Naive thymus-derived CD8-positive, alpha-beta T cell (primary cell): ENCODE measurements around the gene WFDC6. TPM values are rescaled to one million over a fixed set of nuclear protein-coding genes. Genes with fewer than 3 reads are reported as not detected.
"Not testable (repeated sequence)": the region's sequence is repeated elsewhere in the genome, so short reads cannot be mapped to it uniquely, and the experiment has no call there.

Source experiments
- ATAC-seq, 2 donors: fragments of 150-1000 bp; cut with Tn5 transposase in 1 of 2; sonication (Bioruptor Pico), chemical (Tn5 transposase) in 1 of 2; 1 replicate in 1 of 2; 2 replicates in 1 of 2; pipeline ENCODE4 v1.10.0; 2021; ENCODE audit warnings: mild to moderate bottlenecking in 2 of 2, moderate library complexity in 2 of 2
- POLR2A ChIA-PET: fragments of 350-600 bp; sonication (Branson Sonifier 250); formaldehyde crosslinking; loops from one replicate; lab custom pipeline; 2021; ENCODE audit warnings: antibody characterized with exemption; lab: Charles Lee
- DNase-seq, 10 donors: peaks; one replicate each; pipeline versions ENCODE4 v3.0.0 to v3.0.0-alpha.2; 2020 to 2022
- H3K27ac Mint-ChIP-seq, 10 donors: one replicate each; pipeline ENCODE4 v1.8.0; 2020 to 2022; ENCODE audit warnings: mild to moderate bottlenecking in 10 of 10, mixed read lengths in 10 of 10, moderate library complexity in 4 of 10, inconsistent platforms in 1 of 10
- H3K27me3 Mint-ChIP-seq, 5 donors: one replicate each; pipeline ENCODE4 v1.8.0; 2021 to 2022; ENCODE audit warnings: mixed read lengths in 5 of 5
- H3K36me3 Mint-ChIP-seq, 3 donors: one replicate each; pipeline ENCODE4 v1.8.0; 2020 to 2022; ENCODE audit warnings: mixed read lengths in 3 of 3, mild to moderate bottlenecking in 2 of 3, inconsistent platforms in 1 of 3
- H3K4me1 Mint-ChIP-seq, 4 donors: one replicate each; pipeline ENCODE4 v1.8.0; 2021 to 2022; ENCODE audit warnings: mixed read lengths in 4 of 4
- H3K4me3 Mint-ChIP-seq, 10 donors: one replicate each; pipeline ENCODE4 v1.8.0; 2020 to 2022; ENCODE audit warnings: mild to moderate bottlenecking in 10 of 10, mixed read lengths in 10 of 10, moderate library complexity in 6 of 10, inconsistent platforms in 1 of 10
- H3K9me3 Mint-ChIP-seq, 9 donors: one replicate each; pipeline ENCODE4 v1.8.0; 2020 to 2022; ENCODE audit warnings: mixed read lengths in 9 of 9, mild to moderate bottlenecking in 3 of 9, inconsistent platforms in 1 of 9, moderate library complexity in 1 of 9
- polyA plus RNA-seq, 3 donors: library from polyadenylated mRNA; unstranded; fragments of 300-500 nt; fragmentation: Illumina TruSeq; gene quantifications; one replicate each; pipeline ENCODE4 v1.2.3, GENCODE V29; 2021
- total RNA-seq, 8 experiments: library from RNA in 2 of 8; stranded (reverse) in 2 of 8; gene quantifications; one replicate each; pipeline ENCODE4 v1.2.3 and lab custom pipeline; 2021 to 2026

The WFDC6 gene
- total RNA-seq (not detected), polyA plus RNA-seq (not detected), total RNA-seq (lab: John Stamatoyannopoulos, UW) (0 reads per million in 6 experiments)

DNA sequence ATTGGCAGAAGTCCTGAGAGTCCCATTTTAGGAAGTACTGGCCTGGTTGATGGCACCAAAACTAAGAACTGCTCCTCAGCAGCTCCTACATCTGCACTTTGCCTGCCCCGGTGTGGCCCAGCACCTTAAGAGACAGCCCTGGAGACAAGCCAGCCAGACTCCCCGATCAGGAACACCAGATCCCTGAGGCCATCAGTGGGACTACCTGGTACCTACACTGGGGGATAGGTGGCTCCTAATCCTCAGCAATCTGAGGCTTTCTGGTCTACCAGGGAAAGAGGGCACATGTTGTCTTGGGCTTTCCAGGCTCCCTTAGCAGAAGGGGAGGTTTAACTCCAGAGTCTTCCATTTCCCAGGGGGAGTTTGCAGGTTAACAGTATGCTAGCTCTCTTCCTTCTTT, at the start of gene WFDC6:
WFDC6 (minus strand) TSS at position 101 of the 400 bp plus-strand sequence; CDS start at position 26, 75 bp downstream.
- ATAC-seq, result no peak
- no peaks in the 10 kb centered on the region for H3K36me3 Mint-ChIP-seq

GRCh38 chr20:45588800-45589199, 49.5 kb upstream of the WFDC6 start:
- H3K27ac Mint-ChIP-seq, result peak overlapping the region in 1 of 10 donors; percentile 41
- H3K4me1 Mint-ChIP-seq, result no peaks in the 10 kb centered on the region
- no peak overlapping the region for H3K4me3 Mint-ChIP-seq
- H3K27me3 Mint-ChIP-seq, result peaks cover 12 to 33% (median 17%) of the 10 kb centered on the region in 5 donors
- H3K36me3 Mint-ChIP-seq, result no peaks in the 10 kb centered on the region
- POLR2A ChIA-PET, result no interaction called here
- ATAC-seq (no peak), DNase-seq (no peak)
- peaks cover 0 to 2% (median 0%) of the 10 kb centered on the region in 9 donors for H3K9me3 Mint-ChIP-seq

More for the DNA sequence above, at the start of gene WFDC6:
- no peak for DNase-seq
- no peaks in the 10 kb centered on the region for H3K4me1 Mint-ChIP-seq
- H3K27me3 Mint-ChIP-seq, result peaks cover 22 to 37% (median 29%) of the 10 kb centered on the region in 5 donors
- peak within 1 kb of the TSS in 1 of 10 donors; percentile 58 for H3K27ac Mint-ChIP-seq
- no peaks in the 10 kb centered on the region for H3K9me3 Mint-ChIP-seq
- POLR2A ChIA-PET, result no interaction called here
- H3K4me3 Mint-ChIP-seq, result no peak within 1 kb of the TSS

GRCh38 chr20:45585986-45586385, 46.7 kb upstream of the WFDC6 start:
- POLR2A ChIA-PET, H3K36me3 Mint-ChIP-seq, DNase-seq, H3K4me1 Mint-ChIP-seq, H3K4me3 Mint-ChIP-seq, ATAC-seq, H3K27ac Mint-ChIP-seq, H3K9me3 Mint-ChIP-seq: not testable (repeated sequence)
- peaks cover 7 to 17% (median 11%) of the 10 kb centered on the region in 5 donors for H3K27me3 Mint-ChIP-seq

DNA sequence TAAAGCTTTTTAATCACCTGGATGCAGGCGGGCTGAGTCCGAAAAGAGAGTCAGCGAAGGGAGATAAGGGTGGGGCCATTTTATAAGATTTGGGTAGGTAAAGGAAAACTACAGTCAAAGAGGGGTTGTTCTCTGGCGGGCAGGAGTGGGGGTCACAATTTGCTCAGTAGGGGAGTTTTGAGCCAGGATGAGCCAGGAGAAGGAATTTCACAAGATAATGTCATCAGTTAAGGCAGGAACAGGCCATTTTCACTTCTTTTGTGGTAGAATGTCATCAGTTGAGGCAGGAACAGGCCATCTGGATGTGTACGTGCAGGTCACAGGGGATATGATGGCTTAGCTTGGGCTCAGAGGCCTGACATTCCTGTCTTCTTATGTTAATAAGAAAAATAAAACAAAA, 45.0 kb upstream of the WFDC6 start:
- H3K4me1 Mint-ChIP-seq, H3K4me3 Mint-ChIP-seq, ATAC-seq, H3K36me3 Mint-ChIP-seq, H3K27ac Mint-ChIP-seq, DNase-seq, POLR2A ChIA-PET, H3K9me3 Mint-ChIP-seq: not testable (repeated sequence)
- peaks cover 11 to 27% (median 14%) of the 10 kb centered on the region in 5 donors for H3K27me3 Mint-ChIP-seq

GRCh38 chr20:45583502-45583901, 44.2 kb upstream of the WFDC6 start:
- no peak overlapping the region for H3K4me3 Mint-ChIP-seq
- DNase-seq, result no peak
- POLR2A ChIA-PET, result no interaction called here
- H3K27me3 Mint-ChIP-seq, result peaks cover 12 to 29% (median 16%) of the 10 kb centered on the region in 5 donors
- no peaks in the 10 kb centered on the region for H3K9me3 Mint-ChIP-seq
- no peak for ATAC-seq
- H3K4me1 Mint-ChIP-seq, result no peaks in the 10 kb centered on the region
- no peak overlapping the region for H3K27ac Mint-ChIP-seq
- no peaks in the 10 kb centered on the region for H3K36me3 Mint-ChIP-seq

- Mint-ChIP-seq H3K27me3 (peaks cover 11 to 29% (median 16%) of the 10 kb centered on the region in 5 donors), H3K4me1 (no peaks in the 10 kb centered on the region)
Observed at GRCh38 chr20:45581702-45582101, 42.4 kb upstream of the WFDC6 start.

GRCh38 chr20:45579184-45579583, 39.9 kb upstream of the WFDC6 start, which contains the start of gene WFDC8:
TSS of gene WFDC8 (minus strand) at chr20:45579284. CDS start at chr20:45579247, 37 bp downstream.
- Mint-ChIP-seq H3K9me3 (no peaks in the 10 kb centered on the region), H3K36me3 (no peaks in the 10 kb centered on the region), H3K4me3 (no peak within 1 kb of the TSS), H3K27ac (no peak within 1 kb of the TSS), H3K27me3 (peaks cover 13 to 30% (median 17%) of the 10 kb centered on the region in 5 donors), H3K4me1 (no peaks in the 10 kb centered on the region)
- DNase-seq (no peak), ATAC-seq (no peak)
- POLR2A ChIA-PET, result no interaction called here

More at GRCh38 chr20:45581702-45582101, 42.4 kb upstream of the WFDC6 start:
- Mint-ChIP-seq H3K36me3 (no peaks in the 10 kb centered on the region), H3K4me3 (no peak overlapping the region), H3K9me3 (no peaks in the 10 kb centered on the region), H3K27ac (no peak overlapping the region)
- DNase-seq (no peak), ATAC-seq (no peak)
- POLR2A ChIA-PET, result no interaction called here

- no peak overlapping the region for H3K4me3 Mint-ChIP-seq
- no peaks in the 10 kb centered on the region for H3K9me3 Mint-ChIP-seq
Observed at GRCh38 chr20:45578231-45578630, 38.9 kb upstream of the WFDC6 start.

GRCh38 chr20:45576995-45577394, 37.7 kb upstream of the WFDC6 start:
- DNase-seq (no peak), ATAC-seq (no peak)
- Mint-ChIP-seq H3K4me1 (no peaks in the 10 kb centered on the region), H3K4me3 (no peak overlapping the region), H3K36me3 (no peaks in the 10 kb centered on the region), H3K27me3 (peaks cover 10 to 34% (median 17%) of the 10 kb centered on the region in 5 donors), H3K27ac (no peak overlapping the region), H3K9me3 (no peaks in the 10 kb centered on the region)
- POLR2A ChIA-PET, result no interaction called here

More at GRCh38 chr20:45578231-45578630, 38.9 kb upstream of the WFDC6 start:
- ATAC-seq (no peak), DNase-seq (no peak)
- H3K27ac Mint-ChIP-seq, result no peak overlapping the region
- H3K36me3 Mint-ChIP-seq, result no peaks in the 10 kb centered on the region
- peaks cover 13 to 33% (median 19%) of the 10 kb centered on the region in 5 donors for H3K27me3 Mint-ChIP-seq
- POLR2A ChIA-PET, result no interaction called here
- H3K4me1 Mint-ChIP-seq, result no peaks in the 10 kb centered on the region

- DNase-seq, result no peak
- Mint-ChIP-seq H3K27me3 (peaks cover 10 to 41% (median 21%) of the 10 kb centered on the region in 5 donors), H3K27ac (no peak overlapping the region), H3K9me3 (no peaks in the 10 kb centered on the region), H3K4me3 (no peak overlapping the region), H3K4me1 (no peaks in the 10 kb centered on the region), H3K36me3 (no peaks in the 10 kb centered on the region)
- POLR2A ChIA-PET, result no interaction called here
- no peak for ATAC-seq
Observed at GRCh38 chr20:45575931-45576330, 36.6 kb upstream of the WFDC6 start.

- H3K4me3 Mint-ChIP-seq, H3K4me1 Mint-ChIP-seq, ATAC-seq, H3K9me3 Mint-ChIP-seq, DNase-seq, H3K27ac Mint-ChIP-seq, H3K36me3 Mint-ChIP-seq, POLR2A ChIA-PET: not testable (repeated sequence)
- H3K27me3 Mint-ChIP-seq, result peaks cover 10 to 35% (median 13%) of the 10 kb centered on the region in 5 donors
Observed at GRCh38 chr20:45569650-45570049, 30.4 kb upstream of the WFDC6 start.

DNA sequence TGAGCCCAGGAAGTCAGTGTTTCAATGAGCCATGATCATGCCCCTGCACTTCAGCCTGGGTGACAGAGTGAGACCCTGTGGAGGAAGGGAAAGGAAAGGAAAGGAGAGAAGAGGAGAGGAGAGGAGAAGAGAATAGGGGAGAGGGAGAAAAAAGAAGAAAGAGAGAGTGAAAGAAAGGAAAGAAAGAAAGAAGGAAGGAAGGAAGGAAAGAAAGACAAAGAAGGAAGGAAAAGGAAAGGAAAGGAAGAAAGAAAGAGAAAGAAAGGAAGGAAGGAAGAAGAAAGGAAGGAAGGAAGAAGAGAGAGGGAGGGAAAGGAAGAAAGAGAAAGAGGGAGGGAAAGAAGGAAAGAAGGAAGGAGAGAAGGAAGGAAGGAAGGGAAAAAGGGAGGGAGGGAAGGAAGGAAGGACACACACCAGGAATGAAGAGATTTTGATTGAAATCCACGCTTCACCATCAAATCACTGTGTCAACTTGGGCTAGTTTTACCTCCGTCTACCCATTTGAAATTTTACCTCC, 25.5 kb upstream of the WFDC6 start:
- no peak overlapping the region for H3K27ac Mint-ChIP-seq
- POLR2A ChIA-PET, result no interaction called here
- H3K4me1 Mint-ChIP-seq, result no peaks in the 10 kb centered on the region
- H3K9me3 Mint-ChIP-seq, result peaks cover 0 to 3% (median 0%) of the 10 kb centered on the region in 9 donors
- H3K4me3 Mint-ChIP-seq, result no peak overlapping the region
- ATAC-seq (no peak), DNase-seq (no peak)
- peaks cover 23 to 59% (median 27%) of the 10 kb centered on the region in 5 donors for H3K27me3 Mint-ChIP-seq
- H3K36me3 Mint-ChIP-seq, result no peaks in the 10 kb centered on the region

DNA sequence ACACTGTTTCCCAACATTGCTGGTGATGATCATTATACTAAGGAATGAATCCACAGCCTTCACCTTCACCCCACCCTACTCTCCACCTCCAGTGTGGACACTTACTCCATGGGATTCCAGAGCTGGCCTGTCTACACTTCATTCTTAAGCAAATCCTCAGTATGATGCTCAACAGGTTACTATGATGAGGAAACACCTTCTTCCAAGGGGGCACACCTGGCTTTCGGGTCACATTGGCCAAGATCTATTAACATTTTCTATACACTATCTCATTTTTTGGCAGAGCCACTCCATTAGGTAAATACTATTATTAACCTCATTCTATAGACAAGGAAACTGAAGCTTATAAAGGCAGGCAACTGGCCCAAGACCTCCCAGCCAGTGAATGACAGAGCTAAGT, 15.9 kb upstream of the WFDC6 start:
- peaks cover 0 to 8% (median 0%) of the 10 kb centered on the region in 3 donors for H3K36me3 Mint-ChIP-seq
- ATAC-seq (no peak), DNase-seq (no peak)
- H3K27me3 Mint-ChIP-seq, result peaks cover 10 to 41% (median 17%) of the 10 kb centered on the region in 5 donors
- POLR2A ChIA-PET, result no interaction called here
- no peaks in the 10 kb centered on the region for H3K4me1 Mint-ChIP-seq
- H3K9me3 Mint-ChIP-seq, result peaks cover 0 to 15% (median 2%) of the 10 kb centered on the region in 9 donors
- H3K4me3 Mint-ChIP-seq, result no peak overlapping the region
- H3K27ac Mint-ChIP-seq, result no peak overlapping the region
